ENCODE data around the gene CEP295NL.
"Not testable (repeated sequence)": the region's sequence is repeated elsewhere in the genome, so short reads cannot be mapped to it uniquely, and the experiment has no call there.

CEP295NL gene

GRCh38 chr17:78891406-78892061 is 11.5 kb downstream of the CEP295NL start:
- Mint-ChIP-seq H3K36me3 (ENCODE audit: low read depth) (no peaks in the 10 kb centered on the region), H3K27me3 (no peaks in the 10 kb centered on the region), H3K9me3 (no peaks in the 10 kb centered on the region), H3K4me3 (no peak overlapping the region), H3K4me1 (peaks cover 40% of the 10 kb centered on the region), H3K27ac (no peak overlapping the region)
- ATAC-seq (no peak), DNase-seq (no peak)

GRCh38 chr17:78890498-78890897 is 12.5 kb downstream of the CEP295NL start:
- Mint-ChIP-seq H3K27ac (peak overlapping the region; percentile 63), H3K4me1 (peaks cover 40% of the 10 kb centered on the region), H3K27me3 (no peaks in the 10 kb centered on the region), H3K9me3 (no peaks in the 10 kb centered on the region), H3K4me3 (no peak overlapping the region), H3K36me3 (ENCODE audit: low read depth) (no peaks in the 10 kb centered on the region)
- DNase-seq, result peak; percentile 45
- ATAC-seq, result peak; percentile 60

- DNase-seq; H3K27ac Mint-ChIP-seq; H3K27me3 Mint-ChIP-seq; H3K4me3 Mint-ChIP-seq; H3K9me3 Mint-ChIP-seq; ATAC-seq; H3K36me3 Mint-ChIP-seq (ENCODE audit: low read depth): not testable (repeated sequence)
- peaks cover 40% of the 10 kb centered on the region for H3K4me1 Mint-ChIP-seq
Measured at GRCh38 chr17:78890096-78890495, 12.9 kb downstream of the CEP295NL start.

- no peak overlapping the region for H3K4me3 Mint-ChIP-seq
- H3K27ac Mint-ChIP-seq, result peak overlapping the region; percentile 14
- ATAC-seq, result peak; percentile 65
- no peaks in the 10 kb centered on the region for H3K9me3 Mint-ChIP-seq
- peak; percentile 29 for DNase-seq
- H3K4me1 Mint-ChIP-seq, result peaks cover 40% of the 10 kb centered on the region
- no peaks in the 10 kb centered on the region for H3K36me3 Mint-ChIP-seq (ENCODE audit: low read depth)
- no peaks in the 10 kb centered on the region for H3K27me3 Mint-ChIP-seq
Measured at GRCh38 chr17:78889531-78889930, 13.5 kb downstream of the CEP295NL start.

GRCh38 chr17:78888941-78889518 is 14.0 kb downstream of the CEP295NL start:
- Mint-ChIP-seq H3K4me3 (no peak overlapping the region), H3K27ac (peak overlapping the region; percentile 14), H3K36me3 (ENCODE audit: low read depth) (no peaks in the 10 kb centered on the region), H3K27me3 (no peaks in the 10 kb centered on the region), H3K4me1 (peaks cover 40% of the 10 kb centered on the region), H3K9me3 (no peaks in the 10 kb centered on the region)
- no peak for DNase-seq
- ATAC-seq, result no peak

- DNase-seq (no peak), ATAC-seq (no peak)
- Mint-ChIP-seq H3K36me3 (ENCODE audit: low read depth) (no peaks in the 10 kb centered on the region), H3K9me3 (no peaks in the 10 kb centered on the region), H3K27me3 (peaks cover 2% of the 10 kb centered on the region), H3K4me1 (peaks cover 41% of the 10 kb centered on the region), H3K27ac (no peak overlapping the region), H3K4me3 (no peak overlapping the region)
Measured at GRCh38 chr17:78886954-78887353, 16.0 kb downstream of the CEP295NL start.

GRCh38 chr17:78885956-78886355 is 17.0 kb downstream of the CEP295NL start:
- ATAC-seq (no peak), DNase-seq (no peak)
- peaks cover 31% of the 10 kb centered on the region for H3K4me1 Mint-ChIP-seq
- no peaks in the 10 kb centered on the region for H3K9me3 Mint-ChIP-seq
- no peak overlapping the region for H3K4me3 Mint-ChIP-seq
- H3K27me3 Mint-ChIP-seq, result peaks cover 2% of the 10 kb centered on the region
- H3K36me3 Mint-ChIP-seq (ENCODE audit: low read depth), result no peaks in the 10 kb centered on the region
- H3K27ac Mint-ChIP-seq, result no peak overlapping the region

GRCh38 chr17:78884876-78885667 is 17.9 kb downstream of the CEP295NL start:
- peaks cover 2% of the 10 kb centered on the region for H3K27me3 Mint-ChIP-seq
- no peak for ATAC-seq
- no peak overlapping the region for H3K4me3 Mint-ChIP-seq
- no peak overlapping the region for H3K27ac Mint-ChIP-seq
- H3K4me1 Mint-ChIP-seq, result peaks cover 25% of the 10 kb centered on the region
- H3K9me3 Mint-ChIP-seq, result no peaks in the 10 kb centered on the region
- DNase-seq, result no peak
- H3K36me3 Mint-ChIP-seq (ENCODE audit: low read depth), result no peaks in the 10 kb centered on the region

- no peak overlapping the region for H3K27ac Mint-ChIP-seq
- H3K27me3 Mint-ChIP-seq, result peaks cover 2% of the 10 kb centered on the region
- peaks cover 26% of the 10 kb centered on the region for H3K4me1 Mint-ChIP-seq
- H3K9me3 Mint-ChIP-seq, result no peaks in the 10 kb centered on the region
- DNase-seq (no peak), ATAC-seq (no peak)
- H3K36me3 Mint-ChIP-seq (ENCODE audit: low read depth), result no peaks in the 10 kb centered on the region
- no peak overlapping the region for H3K4me3 Mint-ChIP-seq
Measured at GRCh38 chr17:78884148-78884825, 18.7 kb downstream of the CEP295NL start.

- DNase-seq (no peak), ATAC-seq (no peak)
- peaks cover 25% of the 10 kb centered on the region for H3K4me1 Mint-ChIP-seq
- H3K27me3 Mint-ChIP-seq, result peaks cover 2% of the 10 kb centered on the region
- H3K27ac Mint-ChIP-seq, result no peak overlapping the region
- H3K4me3 Mint-ChIP-seq, result no peak overlapping the region
- H3K36me3 Mint-ChIP-seq (ENCODE audit: low read depth), result no peaks in the 10 kb centered on the region
- H3K9me3 Mint-ChIP-seq, result no peaks in the 10 kb centered on the region
Measured at GRCh38 chr17:78883533-78884131, 19.4 kb downstream of the CEP295NL start.

- peak overlapping the region; percentile 72 for H3K27ac Mint-ChIP-seq
- no peaks in the 10 kb centered on the region for H3K36me3 Mint-ChIP-seq (ENCODE audit: low read depth)
- ATAC-seq, result no peak
- no peak for DNase-seq
- H3K9me3 Mint-ChIP-seq, result no peaks in the 10 kb centered on the region
- peak overlapping the region; percentile 49 for H3K4me3 Mint-ChIP-seq
- H3K4me1 Mint-ChIP-seq, result peaks cover 26% of the 10 kb centered on the region
- H3K27me3 Mint-ChIP-seq, result peaks cover 2% of the 10 kb centered on the region
Measured at GRCh38 chr17:78883089-78883532, 19.9 kb downstream of the CEP295NL start.

- Mint-ChIP-seq H3K4me3 (no peak overlapping the region), H3K9me3 (no peaks in the 10 kb centered on the region), H3K36me3 (ENCODE audit: low read depth) (no peaks in the 10 kb centered on the region), H3K4me1 (peaks cover 27% of the 10 kb centered on the region), H3K27ac (peak overlapping the region; percentile 72), H3K27me3 (peaks cover 2% of the 10 kb centered on the region)
- DNase-seq, result no peak
- no peak for ATAC-seq
Measured at GRCh38 chr17:78882540-78883088, 20.4 kb downstream of the CEP295NL start.

GRCh38 chr17:78879635-78880186 is 23.3 kb downstream of the CEP295NL start:
- ATAC-seq (peak; percentile 27), DNase-seq (peak; percentile 36)
- Mint-ChIP-seq H3K27ac (peak overlapping the region; percentile 64), H3K4me1 (peaks cover 30% of the 10 kb centered on the region), H3K4me3 (peak overlapping the region; percentile 57), H3K9me3 (no peaks in the 10 kb centered on the region), H3K27me3 (peaks cover 2% of the 10 kb centered on the region), H3K36me3 (ENCODE audit: low read depth) (no peaks in the 10 kb centered on the region)

Data from activated naive CD8-positive, alpha-beta T cell treated with anti-CD3 and anti-CD28 coated beads, Interleukin-2, amount 50 U/mL, for 24 hours (primary cell).